Measurements from ENCODE around the gene CDX2. TPM values are rescaled to one million over a fixed set of nuclear protein-coding genes. Genes with fewer than 3 reads are reported as not detected.

Gene CDX2
- total RNA-seq, 1 donor from 2014 or later = 11.3 TPM

- Mint-ChIP-seq H3K27me3 (peaks cover 65% of the 10 kb centered on the region), H3K9me3 (no peaks in the 10 kb centered on the region), H3K4me1 (ENCODE audit: unreplicated experiment) (no peaks in the 10 kb centered on the region), H3K27ac (no peak overlapping the region), H3K4me3 (no peak overlapping the region), H3K36me3 (peaks cover 3% of the 10 kb centered on the region)
- no peak for TF ChIP-seq CTCF (conservative IDR thresholded peaks at IDR 0.05)
- no peak for DNase-seq (ENCODE audit: extremely low spot score, unreplicated experiment)
Observed at GRCh38 chr13:27933118-27933517, 36.0 kb downstream of the CDX2 start.

GRCh38 chr13:27929868-27930267, 39.2 kb downstream of the CDX2 start:
- no peak for DNase-seq (ENCODE audit: extremely low spot score, unreplicated experiment)
- H3K4me3 Mint-ChIP-seq = no peak overlapping the region
- TF ChIP-seq CTCF (conservative IDR thresholded peaks at IDR 0.05) = no peak
- no peaks in the 10 kb centered on the region for H3K4me1 Mint-ChIP-seq (ENCODE audit: unreplicated experiment)
- H3K36me3 Mint-ChIP-seq = peaks cover 3% of the 10 kb centered on the region
- no peaks in the 10 kb centered on the region for H3K9me3 Mint-ChIP-seq
- H3K27ac Mint-ChIP-seq = no peak overlapping the region
- H3K27me3 Mint-ChIP-seq = peaks cover 88% of the 10 kb centered on the region

- peaks cover 3% of the 10 kb centered on the region for H3K36me3 Mint-ChIP-seq
- H3K4me3 Mint-ChIP-seq = peak overlapping the region; percentile 33
- no peaks in the 10 kb centered on the region for H3K9me3 Mint-ChIP-seq
- no peak for TF ChIP-seq CTCF (conservative IDR thresholded peaks at IDR 0.05)
- DNase-seq (ENCODE audit: extremely low spot score, unreplicated experiment) = no peak
- no peak overlapping the region for H3K27ac Mint-ChIP-seq
- H3K4me1 Mint-ChIP-seq (ENCODE audit: unreplicated experiment) = no peaks in the 10 kb centered on the region
- H3K27me3 Mint-ChIP-seq = peaks cover 94% of the 10 kb centered on the region
Observed at GRCh38 chr13:27928805-27929753, 40.0 kb downstream of the CDX2 start.

- Mint-ChIP-seq H3K4me3 (no peak overlapping the region), H3K27me3 (peaks cover 94% of the 10 kb centered on the region), H3K4me1 (ENCODE audit: unreplicated experiment) (no peaks in the 10 kb centered on the region), H3K9me3 (no peaks in the 10 kb centered on the region), H3K27ac (peak overlapping the region; percentile 28), H3K36me3 (peaks cover 3% of the 10 kb centered on the region)
- DNase-seq (ENCODE audit: extremely low spot score, unreplicated experiment) = no peak
- TF ChIP-seq CTCF (conservative IDR thresholded peaks at IDR 0.05) = no peak
Observed at GRCh38 chr13:27928353-27928804, 40.7 kb downstream of the CDX2 start.

- Mint-ChIP-seq H3K27me3 (peaks cover 97% of the 10 kb centered on the region), H3K36me3 (peaks cover 3% of the 10 kb centered on the region), H3K9me3 (no peaks in the 10 kb centered on the region), H3K4me3 (no peak overlapping the region), H3K27ac (peak overlapping the region; percentile 28), H3K4me1 (ENCODE audit: unreplicated experiment) (no peaks in the 10 kb centered on the region)
- DNase-seq (ENCODE audit: extremely low spot score, unreplicated experiment) = no peak
- TF ChIP-seq CTCF (conservative IDR thresholded peaks at IDR 0.05) = no peak
Observed at GRCh38 chr13:27927444-27928352, 41.4 kb downstream of the CDX2 start.

Measured in type B pancreatic cell (in vitro differentiated cells).